ENCODE data around the gene ZNF841.
"Not testable (repeated sequence)": the region's sequence is repeated elsewhere in the genome, so short reads cannot be mapped to it uniquely, and the experiment has no call there.

ZNF841 gene

GRCh38 chr19:52095172-52096014 lies at the start of gene ZNF841:
TSS of gene ZNF841 (minus strand) at chr19:52095765. CDS start at chr19:52084801, 10,964 bp downstream.
- H3K4me3 ChIP-seq (ENCODE audit: low read depth, low read length), result peak within 1 kb of the TSS; percentile 98

GRCh38 chr19:52142001-52142595 lies 46.5 kb upstream of the ZNF841 start:
- no peak overlapping the region for H3K4me3 ChIP-seq (ENCODE audit: low read depth, low read length)

GRCh38 chr19:52141203-52141602 lies 45.6 kb upstream of the ZNF841 start:
- H3K4me3 ChIP-seq (ENCODE audit: low read depth, low read length), result no peak overlapping the region

GRCh38 chr19:52140032-52140710 lies 44.6 kb upstream of the ZNF841 start:
- no peak overlapping the region for H3K4me3 ChIP-seq (ENCODE audit: low read depth, low read length)

GRCh38 chr19:52139252-52140031 lies 43.9 kb upstream of the ZNF841 start, which contains the start of gene ZNF616:
TSS of gene ZNF616 (minus strand) at chr19:52139938. CDS start at chr19:52130512, 9,426 bp downstream.
- H3K4me3 ChIP-seq (ENCODE audit: low read depth, low read length), result peak within 1 kb of the TSS; percentile 99

- peak overlapping the region; percentile 99 for H3K4me3 ChIP-seq (ENCODE audit: low read depth, low read length)
These were observed 43.4 kb upstream of the ZNF841 start for GRCh38 chr19:52138983-52139251.

GRCh38 chr19:52138278-52138982 lies 42.9 kb upstream of the ZNF841 start:
- H3K4me3 ChIP-seq (ENCODE audit: low read depth, low read length), result peak overlapping the region; percentile 99

GRCh38 chr19:52120286-52120685 lies 24.7 kb upstream of the ZNF841 start:
- H3K4me3 ChIP-seq (ENCODE audit: low read depth, low read length), result no peak overlapping the region

GRCh38 chr19:52115526-52116053 lies 20.0 kb upstream of the ZNF841 start:
- H3K4me3 ChIP-seq (ENCODE audit: low read depth, low read length), result no peak overlapping the region

GRCh38 chr19:52114691-52115090 lies 19.1 kb upstream of the ZNF841 start:
- no peak overlapping the region for H3K4me3 ChIP-seq (ENCODE audit: low read depth, low read length)

- no peak overlapping the region for H3K4me3 ChIP-seq (ENCODE audit: low read depth, low read length)
These were observed 17.1 kb upstream of the ZNF841 start for GRCh38 chr19:52112624-52113023.

- no peak overlapping the region for H3K4me3 ChIP-seq (ENCODE audit: low read depth, low read length)
These were observed 15.2 kb upstream of the ZNF841 start for GRCh38 chr19:52110780-52111179.

- no peak overlapping the region for H3K4me3 ChIP-seq (ENCODE audit: low read depth, low read length)
These were observed 7.2 kb upstream of the ZNF841 start for GRCh38 chr19:52102782-52103181.

GRCh38 chr19:52101866-52102562 lies 6.4 kb upstream of the ZNF841 start:
- H3K4me3 ChIP-seq (ENCODE audit: low read depth, low read length), result no peak overlapping the region

- no peak overlapping the region for H3K4me3 ChIP-seq (ENCODE audit: low read depth, low read length)
These were observed 4.1 kb upstream of the ZNF841 start for GRCh38 chr19:52099497-52100138.

- not testable (repeated sequence) for H3K4me3 ChIP-seq (ENCODE audit: low read depth, low read length)
These were observed 851 bp upstream of the ZNF841 start for GRCh38 chr19:52096416-52096815.

GRCh38 chr19:52094526-52095130 lies 937 bp downstream of the ZNF841 start:
- peak overlapping the region; percentile 98 for H3K4me3 ChIP-seq (ENCODE audit: low read depth, low read length)

- H3K4me3 ChIP-seq (ENCODE audit: low read depth, low read length), result no peak overlapping the region
These were observed 9.1 kb downstream of the ZNF841 start for GRCh38 chr19:52086481-52086880.

GRCh38 chr19:52070496-52070895 lies 25.1 kb downstream of the ZNF841 start:
- no peak overlapping the region for H3K4me3 ChIP-seq (ENCODE audit: low read depth, low read length)

Data from iPS-11a (cell line).